ENCODE data around the gene NUDT8.
A peak's percentile ranks its signal among the peaks of the same experiment; 100 is the strongest.
"Not testable (repeated sequence)": the region's sequence is repeated elsewhere in the genome, so short reads cannot be mapped to it uniquely, and the experiment has no call there.

Gene NUDT8

GRCh38 chr11:67613960-67614715 is 15.6 kb downstream of the NUDT8 start:
- DNase-seq (ENCODE audit: low read depth in 1 of 2, low spot score in 1 of 2) = peak; percentile 60 to 74

- DNase-seq (ENCODE audit: low read depth in 1 of 2, low spot score in 1 of 2) = no peak
These were observed 16.3 kb downstream of the NUDT8 start for GRCh38 chr11:67613313-67613959.

- DNase-seq (ENCODE audit: low read depth in 1 of 2, low spot score in 1 of 2) = no peak
These were observed 17.0 kb downstream of the NUDT8 start for GRCh38 chr11:67612751-67613150.

GRCh38 chr11:67611704-67612587 is 17.8 kb downstream of the NUDT8 start:
- DNase-seq (ENCODE audit: low read depth in 1 of 2, low spot score in 1 of 2) = no peak

- no peak for DNase-seq (ENCODE audit: low read depth in 1 of 2, low spot score in 1 of 2)
These were observed 18.6 kb downstream of the NUDT8 start for GRCh38 chr11:67611165-67611564.

GRCh38 chr11:67610302-67610868 is 19.4 kb downstream of the NUDT8 start:
- no peak for DNase-seq (ENCODE audit: low read depth in 1 of 2, low spot score in 1 of 2)

GRCh38 chr11:67609316-67609715 is 20.4 kb downstream of the NUDT8 start:
- DNase-seq (ENCODE audit: low read depth in 1 of 2, low spot score in 1 of 2) = no peak

GRCh38 chr11:67608486-67608885 is 21.3 kb downstream of the NUDT8 start:
- no peak for DNase-seq (ENCODE audit: low read depth in 1 of 2, low spot score in 1 of 2)

GRCh38 chr11:67607507-67607906 is 22.2 kb downstream of the NUDT8 start:
- DNase-seq (ENCODE audit: low read depth in 1 of 2, low spot score in 1 of 2) = no peak

GRCh38 chr11:67606492-67607295 is 23.0 kb downstream of the NUDT8 start, which contains the start of gene NDUFV1:
NDUFV1 (plus strand) TSS chr11:67606936; CDS start chr11:67607005, 69 bp downstream.
- peak; percentile 94 for DNase-seq (ENCODE audit: low read depth in 1 of 2, low spot score in 1 of 2)

GRCh38 chr11:67606093-67606491 is 23.6 kb downstream of the NUDT8 start:
- DNase-seq (ENCODE audit: low read depth in 1 of 2, low spot score in 1 of 2) = no peak

- DNase-seq (ENCODE audit: low read depth in 1 of 2, low spot score in 1 of 2) = no peak
These were observed 24.3 kb downstream of the NUDT8 start for GRCh38 chr11:67605231-67606011.

- DNase-seq (ENCODE audit: low read depth in 1 of 2, low spot score in 1 of 2) = no peak
These were observed 24.9 kb downstream of the NUDT8 start for GRCh38 chr11:67604815-67605214.

- not testable (repeated sequence) for DNase-seq (ENCODE audit: low read depth in 1 of 2, low spot score in 1 of 2)
These were observed 25.6 kb downstream of the NUDT8 start for GRCh38 chr11:67604119-67604518.

- no peak for DNase-seq (ENCODE audit: low read depth in 1 of 2, low spot score in 1 of 2)
These were observed 28.6 kb downstream of the NUDT8 start for GRCh38 chr11:67601098-67601497.

GRCh38 chr11:67600324-67601029 is 29.3 kb downstream of the NUDT8 start:
- no peak for DNase-seq (ENCODE audit: low read depth in 1 of 2, low spot score in 1 of 2)

GRCh38 chr11:67599149-67599548 is 30.6 kb downstream of the NUDT8 start:
- DNase-seq (ENCODE audit: low read depth in 1 of 2, low spot score in 1 of 2) = no peak

GRCh38 chr11:67597963-67598362 is 31.8 kb downstream of the NUDT8 start:
- DNase-seq (ENCODE audit: low read depth in 1 of 2, low spot score in 1 of 2) = not testable (repeated sequence)

- DNase-seq (ENCODE audit: low read depth in 1 of 2, low spot score in 1 of 2) = not testable (repeated sequence)
These were observed 32.3 kb downstream of the NUDT8 start for GRCh38 chr11:67597458-67597857.
